K562 (cell line): Measurements from ENCODE around the gene FAM83E. TPM values are rescaled to one million over a fixed set of nuclear protein-coding genes. Genes with fewer than 3 reads are reported as not detected.
A peak's percentile ranks its signal among the peaks of the same experiment; 100 is the strongest.

Experiments
- ATAC-seq: fragments of 200-7000 bp; cut with Tn5 transposase; 3 replicates; pipeline ENCODE4 v1.9.1; 2020; ENCODE audit warnings: moderate library complexity
- BruUV-seq: library from RNA; stranded (reverse); fragments of 400-500 nt; replicated peaks from 2 replicates; lab custom pipeline; 2021; lab: Mats Ljungman, UMichigan
- CTCF ChIA-PET: fragments of 300-600 bp; formaldehyde crosslinking; extraction: SDS; loops from one replicate; lab custom pipeline; 2021; ENCODE audit warnings: low intra/inter-chr PET ratio; lab: Yijun Ruan, JAX
- POLR2A ChIA-PET: fragments of 300-600, 350-650 bp; sonication (Branson Sonifier 250); formaldehyde crosslinking; extraction: SDS; loops from one replicate; lab custom pipeline; 2021; ENCODE audit warnings: antibody characterized with exemption, inconsistent platforms; lab: Yijun Ruan, JAX
- DNase-seq, 4 experiments: peaks; one replicate each; pipeline versions ENCODE4 v3.0.0 to v3.0.0-alpha.2; 2011 to 2018; ENCODE audit warnings: low spot score in 3 of 4, mixed read lengths in 3 of 4; ENCODE audit errors: extremely low read depth in 1 of 4
- FAIRE-seq: peaks from 2 replicates; lab custom pipeline; 2011; peaks lifted over from hg19 to GRCh38; lab: Jason Lieb, UNC
- H2AFZ ChIP-seq: 2 replicates; pipeline ENCODE4 v1.6.0; 2011; ENCODE audit warnings: low read depth, low read length, control low read depth, inconsistent platforms
- H3K27ac ChIP-seq: fragments of 200-600 bp; 3 replicates; pipeline ENCODE4 v1.8.0; 2011; ENCODE audit warnings: low read depth, mild to moderate bottlenecking, control low read depth, inconsistent platforms, low read length, moderate library complexity, mixed read lengths; ENCODE audit errors: extremely low read depth
- H3K27me3 ChIP-seq, 2 experiments: fragments of 300-600 bp in 1 of 2; 2 replicates in 1 of 2; 3 replicates in 1 of 2; pipeline versions ENCODE4 v1.6.0 to v1.8.0; 2011; ENCODE audit warnings: inconsistent platforms in 2 of 2, low read length in 2 of 2, mild to moderate bottlenecking in 1 of 2, mixed read lengths in 1 of 2, moderate library complexity in 1 of 2; ENCODE audit not compliant: control insufficient read depth in 2 of 2, insufficient read depth in 2 of 2
- H3K36me3 ChIP-seq: fragments of 300-600 bp; 3 replicates; pipeline ENCODE4 v1.8.0; 2011; ENCODE audit warnings: mild to moderate bottlenecking, low read length, inconsistent platforms; ENCODE audit not compliant: control insufficient read depth, insufficient read depth
- H3K4me1 ChIP-seq, 2 experiments: fragments of 200-600 bp in 1 of 2; replicated peaks in 1 of 2; 2 replicates in 1 of 2; 3 replicates in 1 of 2; pipeline versions ENCODE4 v1.5.1 to v1.8.0; 2011; ENCODE audit warnings: inconsistent platforms in 2 of 2, low read length in 2 of 2, mild to moderate bottlenecking in 1 of 2, mixed read lengths in 1 of 2, moderate library complexity in 1 of 2; ENCODE audit not compliant: control insufficient read depth in 2 of 2, insufficient read depth in 2 of 2
- H3K4me2 ChIP-seq: 2 replicates; pipeline ENCODE4 v1.6.1; 2011; ENCODE audit warnings: low read length, control low read depth, inconsistent platforms, mixed read lengths; ENCODE audit not compliant: insufficient read depth
- H3K4me3 ChIP-seq: fragments of 200-600 bp; sonication (generic), shearing (Covaris generic); 2 replicates; pipeline ENCODE4 v1.5.1; 2016; ENCODE audit warnings: control low read depth, inconsistent platforms
- H3K79me2 ChIP-seq: fragments of 200-600 bp; 3 replicates; pipeline ENCODE4 v1.8.0; 2011; ENCODE audit warnings: low read length, inconsistent platforms; ENCODE audit not compliant: control insufficient read depth, insufficient read depth
- H3K9ac ChIP-seq, 2 experiments: 2 replicates each; pipeline versions ENCODE4 v1.6.0 to v1.6.1; 2011; ENCODE audit warnings: low read depth in 2 of 2, low read length in 2 of 2, control low read depth in 1 of 2, inconsistent platforms in 1 of 2, mild to moderate bottlenecking in 1 of 2, mixed read lengths in 1 of 2; ENCODE audit not compliant: insufficient read depth in 1 of 2
- H3K9me1 ChIP-seq: one replicate; pipeline ENCODE4 v1.6.0; 2011; ENCODE audit warnings: inconsistent platforms, mild to moderate bottlenecking, low read length, moderate library complexity; ENCODE audit not compliant: control insufficient read depth, insufficient read depth
- H3K9me3 ChIP-seq: replicated peaks from 2 replicates; pipeline ENCODE4 v1.5.1; 2011; ENCODE audit warnings: low read depth, low read length, inconsistent platforms; ENCODE audit not compliant: control insufficient read depth, insufficient read depth
- H4K20me1 ChIP-seq: replicated peaks from 2 replicates; pipeline ENCODE4 v1.6.1; 2011; ENCODE audit warnings: low read length, inconsistent platforms, mixed read lengths; ENCODE audit not compliant: control insufficient read depth, insufficient read depth
- BCOR ChIP-seq: fragments of 450-650 bp; IDR thresholded peaks from 2 replicates; pipeline ENCODE4 v1.6.1; 2016
- HDAC1 ChIP-seq, 2 experiments: fragments of 450-650 bp; IDR thresholded peaks; 2 replicates each; pipeline ENCODE4 v1.6.1; 2016 to 2017; ENCODE audit warnings: inconsistent platforms in 1 of 2, mild to moderate bottlenecking in 1 of 2, moderate library complexity in 1 of 2
- KDM5B ChIP-seq: fragments of 200-600 bp; sonication (generic); IDR thresholded peaks from 2 replicates; pipeline ENCODE4 v1.6.1; 2012; ENCODE audit warnings: low read depth, mild to moderate bottlenecking, moderate library complexity, low read length, control low read depth, inconsistent platforms; ENCODE audit not compliant: insufficient replicate concordance
- NBN ChIP-seq: fragments of 450-650 bp; IDR thresholded peaks from 2 replicates; pipeline ENCODE4 v1.6.1; 2016; ENCODE audit warnings: low read depth, mild to moderate bottlenecking
- OTX1 ChIP-seq: fragments of 450-650 bp; formaldehyde crosslinking; IDR thresholded peaks from 2 replicates; pipeline ENCODE4 v1.4.0; 2022; ENCODE audit warnings: mild to moderate bottlenecking
- PRMT5 ChIP-seq: sonication (generic); formaldehyde crosslinking; IDR thresholded peaks from 2 replicates; pipeline ENCODE4 v1.5.0; 2020; ENCODE audit warnings: missing genetic modification reagents
- PURB ChIP-seq: sonication (generic); formaldehyde crosslinking; IDR thresholded peaks from 2 replicates; pipeline ENCODE4 v1.9.0; 2021; ENCODE audit warnings: low read depth, mild to moderate bottlenecking, missing genetic modification reagents
- RBM22 ChIP-seq: fragments of 200-400 bp; formaldehyde crosslinking; IDR thresholded peaks from 2 replicates; pipeline ENCODE4 v1.6.1; 2018; ENCODE audit warnings: low read length, low read depth; ENCODE audit not compliant: poor library complexity, severe bottlenecking
- SIN3B ChIP-seq: fragments of 450-650 bp; IDR thresholded peaks from 2 replicates; pipeline ENCODE4 v1.6.1; 2017; ENCODE audit warnings: low read depth, mild to moderate bottlenecking, moderate library complexity
- SMARCE1 ChIP-seq: fragments of 450-650 bp; IDR thresholded peaks from 2 replicates; pipeline ENCODE4 v1.7.1; 2016; ENCODE audit warnings: mild to moderate bottlenecking
- SPI1 ChIP-seq: IDR thresholded peaks from 2 replicates; pipeline ENCODE4 v1.6.1; 2011; ENCODE audit warnings: low read depth, low read length, control low read depth, borderline replicate concordance
- ZBTB7A ChIP-seq: IDR thresholded peaks from 2 replicates; pipeline ENCODE4 v1.6.1; 2011; ENCODE audit warnings: low read depth, mild to moderate bottlenecking, low read length, moderate library complexity, borderline replicate concordance; ENCODE audit not compliant: control insufficient read depth
- ZNF76 ChIP-seq: fragments of 250-450 bp; sonication (Bioruptor Pico); IDR thresholded peaks from 2 replicates; pipeline ENCODE4 v1.4.0; 2020; ENCODE audit warnings: mild to moderate bottlenecking, moderate library complexity, borderline replicate concordance
- ZNF77 ChIP-seq: fragments of 250-450 bp; sonication (Bioruptor Pico); IDR thresholded peaks from 2 replicates; pipeline ENCODE4 v1.5.0; 2020
- WGBS: fragments of 100-300 bp; shearing (Covaris generic); methylation state at CpG from one replicate; pipeline ENCODE4 v1.1.6; 2016; ENCODE audit warnings: low coverage, mixed read lengths; ENCODE audit not compliant: insufficient coverage; ENCODE audit errors: missing lambda C conversion rate; 5-methylcytosine and 5-hydroxymethylcytosine counted together
- in situ Hi-C: fragments of 300-500 bp; cut with MboI; formaldehyde crosslinking; loops from 4 replicates; pipeline ENCODE4 v1.15.0; 2018; ENCODE audit warnings: inconsistent platforms, mixed read lengths
- intact Hi-C: fragments of 100-400 bp; cut with micrococcal nuclease; formaldehyde crosslinking; loops from 2 replicates; pipeline ENCODE4 v1.14.2; 2022
- polyA plus RNA-seq, 8 experiments: library from polyadenylated mRNA; depleted of rRNA in 4 of 8; stranded (reverse) in 5 of 8; unstranded in 3 of 8; fragments of >200 nt; fragmentation: Nextera tagmentation in 2 of 8; fragmentation: Illumina TruSeq in 1 of 8; extraction: Ambion mirVana in 2 of 8; extraction: Trizol in 1 of 8; gene quantifications; 2 replicates each; pipeline versions ENCODE4 v1.2.1 to v1.2.3, GENCODE V29; 2011 to 2014; ENCODE audit warnings: inconsistent platforms in 1 of 8, missing spikeins in 1 of 8
- total RNA-seq, 7 experiments: library from RNA; depleted of rRNA in 6 of 7; stranded (reverse); fragments of >200 nt in 6 of 7; fragmentation: Illumina TruSeq in 2 of 7; extraction: Trizol in 2 of 7; gene quantifications; 2 replicates each; pipeline versions ENCODE4 v1.2.1 to v1.2.3, GENCODE V29; 2011 to 2021; ENCODE audit warnings: low replicate concordance in 1 of 7
- TF ChIP-seq, protein P1 (sequence below), 2 experiments: fragments of 450-650 bp in 1 of 2; sonication (generic) in 1 of 2; formaldehyde crosslinking; conservative IDR thresholded peaks; 2 replicates each; pipeline versions ENCODE4 v1.4.0 to v1.8.1; 2020 to 2022; ENCODE audit warnings: mild to moderate bottlenecking in 1 of 2, missing genetic modification reagents in 1 of 2
- TF ChIP-seq, protein P2 (sequence below): fragments of 450-650 bp; formaldehyde crosslinking; IDR thresholded peaks from 2 replicates; pipeline ENCODE4 v1.4.0; 2020; ENCODE audit warnings: mild to moderate bottlenecking, moderate library complexity
- TF ChIP-seq, protein P3 (sequence below): sonication (generic); formaldehyde crosslinking; IDR thresholded peaks from 2 replicates; pipeline ENCODE4 v1.5.0; 2020; ENCODE audit warnings: missing genetic modification reagents

Gene FAM83E
- total and polyA plus RNA-seq, 9 of the 15 experiments (the other 6 are each of a cell fraction or from before 2014, with no cell fraction given), result 0.15 to 0.87 (median 0.29) TPM; not detected in 4

DNA sequence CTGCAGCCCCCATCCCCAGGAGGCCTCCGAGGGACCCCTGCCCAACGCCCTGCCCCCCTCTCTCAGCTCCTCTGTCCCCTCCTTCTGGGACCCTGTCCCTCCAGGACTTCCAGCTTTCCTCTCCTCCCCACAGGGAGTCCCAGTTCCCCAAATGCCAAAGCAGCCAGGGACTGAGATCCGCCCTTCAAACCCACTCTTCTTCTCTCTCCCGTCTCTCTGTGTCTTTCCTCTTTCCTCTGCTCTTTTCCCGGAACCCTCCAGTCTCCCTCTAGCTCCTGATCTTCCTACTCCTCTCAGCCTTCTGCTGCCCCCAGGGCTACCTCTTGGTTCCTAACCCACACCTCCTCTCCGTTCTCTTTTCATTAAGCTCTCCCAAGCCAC, 30.7 kb upstream of the FAM83E start:
- intact Hi-C loops, result loop anchor here (5.0 kb wide), 1 partner anchor 92 kb away; no protein-coding TSS in a partner anchor
- Histone ChIP-seq H3K9ac (peak overlapping the region; percentile 43 to 87), H2AFZ (peak overlapping the region; percentile 95), H3K9me1 (no peaks in the 10 kb centered on the region), H3K27me3 (no peaks in the 10 kb centered on the region), H3K4me1 (peaks cover 21 to 37% of the 10 kb centered on the region in 2 experiments; a peak in 4 of 5 replicates), H3K27ac (peak overlapping the region; percentile 27; the same call in 2 of the 3 replicates), H3K36me3 (no peaks in the 10 kb centered on the region), H3K4me3 (peak overlapping the region; percentile 56), H4K20me1 (no peaks in the 10 kb centered on the region), H3K79me2 (no peaks in the 10 kb centered on the region), H3K9me3 (no peaks in the 10 kb centered on the region), H3K4me2 (peak overlapping the region; percentile 84)
- TSS peak; percentile 94 for BruUV-seq
- ChIA-PET POLR2A (interaction anchor here (0.6 to 1.3 kb wide), 8 partner anchors 11 to 231 kb away, joined by 3 to 7 read pairs (median 4); partner anchors contain the start of gene PPP1R15A), CTCF (interaction anchor here (0.9 to 2.2 kb wide), 3 partner anchors 93 to 191 kb away, joined by 5 to 16 read pairs (median 6); no protein-coding TSS in a partner anchor)
- WGBS, result 7% methylated on average over 4 of the region's 6 CpGs
- in situ Hi-C loops, result loop anchor here (5.0 to 10.0 kb wide), 3 partner anchors 97 to 329 kb away; partner anchors contain the start of gene RASIP1
- ATAC-seq (peak; percentile 1), DNase-seq (no peak), FAIRE-seq (no peak)
- TF ChIP-seq, protein P1, sequence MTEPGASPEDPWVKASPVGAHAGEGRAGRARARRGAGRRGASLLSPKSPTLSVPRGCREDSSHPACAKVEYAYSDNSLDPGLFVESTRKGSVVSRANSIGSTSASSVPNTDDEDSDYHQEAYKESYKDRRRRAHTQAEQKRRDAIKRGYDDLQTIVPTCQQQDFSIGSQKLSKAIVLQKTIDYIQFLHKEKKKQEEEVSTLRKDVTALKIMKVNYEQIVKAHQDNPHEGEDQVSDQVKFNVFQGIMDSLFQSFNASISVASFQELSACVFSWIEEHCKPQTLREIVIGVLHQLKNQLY (CRISPR knock-in tag; conservative IDR thresholded peaks at IDR 0.05), result no peak
- TF ChIP-seq NBN (no peak), ZNF77 (CRISPR knock-in tag) (no peak), BCOR (0 out of 2 replicates have a peak, but pooled peaks have one; percentile 36), RBM22 (no peak), OTX1 (CRISPR knock-in tag) (peak; percentile 71; the same call in 1 of the 2 replicates), HDAC1 (IDR thresholded peaks at IDR 0.05) (no peak), SIN3B (no peak), KDM5B (no peak), ZBTB7A (0 out of 2 replicates have a peak, but pooled peaks have one; percentile 83), ZNF76 (no peak), SMARCE1 (no peak), SPI1 (peak; percentile 50; the same call in 1 of the 2 replicates), PRMT5 (CRISPR knock-in tag) (no peak), PURB (CRISPR knock-in tag) (no peak)
- TF ChIP-seq, protein P2, sequence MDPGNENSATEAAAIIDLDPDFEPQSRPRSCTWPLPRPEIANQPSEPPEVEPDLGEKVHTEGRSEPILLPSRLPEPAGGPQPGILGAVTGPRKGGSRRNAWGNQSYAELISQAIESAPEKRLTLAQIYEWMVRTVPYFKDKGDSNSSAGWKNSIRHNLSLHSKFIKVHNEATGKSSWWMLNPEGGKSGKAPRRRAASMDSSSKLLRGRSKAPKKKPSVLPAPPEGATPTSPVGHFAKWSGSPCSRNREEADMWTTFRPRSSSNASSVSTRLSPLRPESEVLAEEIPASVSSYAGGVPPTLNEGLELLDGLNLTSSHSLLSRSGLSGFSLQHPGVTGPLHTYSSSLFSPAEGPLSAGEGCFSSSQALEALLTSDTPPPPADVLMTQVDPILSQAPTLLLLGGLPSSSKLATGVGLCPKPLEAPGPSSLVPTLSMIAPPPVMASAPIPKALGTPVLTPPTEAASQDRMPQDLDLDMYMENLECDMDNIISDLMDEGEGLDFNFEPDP (CRISPR knock-in tag), result no peak
- TF ChIP-seq, protein P3, sequence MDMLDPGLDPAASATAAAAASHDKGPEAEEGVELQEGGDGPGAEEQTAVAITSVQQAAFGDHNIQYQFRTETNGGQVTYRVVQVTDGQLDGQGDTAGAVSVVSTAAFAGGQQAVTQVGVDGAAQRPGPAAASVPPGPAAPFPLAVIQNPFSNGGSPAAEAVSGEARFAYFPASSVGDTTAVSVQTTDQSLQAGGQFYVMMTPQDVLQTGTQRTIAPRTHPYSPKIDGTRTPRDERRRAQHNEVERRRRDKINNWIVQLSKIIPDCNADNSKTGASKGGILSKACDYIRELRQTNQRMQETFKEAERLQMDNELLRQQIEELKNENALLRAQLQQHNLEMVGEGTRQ (CRISPR knock-in tag), result no peak
